ENCODE data around the gene TJAP1.

Gene TJAP1

DNA sequence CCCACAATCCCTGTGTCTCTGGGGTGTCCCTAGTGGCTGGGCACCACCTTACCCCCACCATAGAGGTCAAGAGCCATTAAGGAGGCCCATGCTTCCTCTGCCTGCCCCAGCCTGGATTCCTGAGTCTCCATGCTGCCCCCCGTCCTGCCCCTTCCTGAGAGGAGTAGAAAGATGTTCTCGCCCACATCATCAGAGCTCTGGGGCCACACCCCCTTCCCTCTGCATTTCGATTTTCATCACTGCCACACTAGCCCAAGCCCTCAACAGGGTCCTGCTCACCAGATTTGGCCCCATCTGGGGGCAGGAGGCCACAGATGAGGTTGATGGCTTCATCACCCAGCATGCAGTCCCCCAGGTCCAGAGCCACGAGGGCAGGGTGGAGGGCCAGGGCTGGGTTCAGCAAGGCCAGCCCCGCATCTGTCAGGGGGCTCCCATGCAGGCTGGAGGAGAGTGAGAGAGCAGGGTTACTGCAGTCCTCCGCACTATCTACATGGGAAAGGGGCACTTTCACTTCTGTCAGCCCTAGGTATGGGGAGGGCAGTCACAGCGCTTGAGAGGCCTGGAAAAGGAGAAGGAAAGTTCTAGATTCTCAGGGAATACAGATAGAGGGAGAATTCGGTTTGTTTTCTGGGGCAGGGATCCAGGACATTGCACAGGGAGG, 31.2 kb downstream of the TJAP1 start:
- intact Hi-C loops (cut with micrococcal nuclease) = loop anchor here (5.0 kb wide), 1 partner anchor 141 kb away; the partner anchor contains the start of gene ZNF318
- Mint-ChIP-seq H3K27me3 (peaks cover 29% of the 10 kb centered on the region), H3K4me1 (ENCODE audit: low read depth) (peaks cover 56% of the 10 kb centered on the region), H3K9me3 (no peaks in the 10 kb centered on the region), H3K36me3 (ENCODE audit: low read depth) (peaks cover 31% of the 10 kb centered on the region), H3K27ac (no peak overlapping the region), H3K4me3 (peak overlapping the region; percentile 64)

DNA sequence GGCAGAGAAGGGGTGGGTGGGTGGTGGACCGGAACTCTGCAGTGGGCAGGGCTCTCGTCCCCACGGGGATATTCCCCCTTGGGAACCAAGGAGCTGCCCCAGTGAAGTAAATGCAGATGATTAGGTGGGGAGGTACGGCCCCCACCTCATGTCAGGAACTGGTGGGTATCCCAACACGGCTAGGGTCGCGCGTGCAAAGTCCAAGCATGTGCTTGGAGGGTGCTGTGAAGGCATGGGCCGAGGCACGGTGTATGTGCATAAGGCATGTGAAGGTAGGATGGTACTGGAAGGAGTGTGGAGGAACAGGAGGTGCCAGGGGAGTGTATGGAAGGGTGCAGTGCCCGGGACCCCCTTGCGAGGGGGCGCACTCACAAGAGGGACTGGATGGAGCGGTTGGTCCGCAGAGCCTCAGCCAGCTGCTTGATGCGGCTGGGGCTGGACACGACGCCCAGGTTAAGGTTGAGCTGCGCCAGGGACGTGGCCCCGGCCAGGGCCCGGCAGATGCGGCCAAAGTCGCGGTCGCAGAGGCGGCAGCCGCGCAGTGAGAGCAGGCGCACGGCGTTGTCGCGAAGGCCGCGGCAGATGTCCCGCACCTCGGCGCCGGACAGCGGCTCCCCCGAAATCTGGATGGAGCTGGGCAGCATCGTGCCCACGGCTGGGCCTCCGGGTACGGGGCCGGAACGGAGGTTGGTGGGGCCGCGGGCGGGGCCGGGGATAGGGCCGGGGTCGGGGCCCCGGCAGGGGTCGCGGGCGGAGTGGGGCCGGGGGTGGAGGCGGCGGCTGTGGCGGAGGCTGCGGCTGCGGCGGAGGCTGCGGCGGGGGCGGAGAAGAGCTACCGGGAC, 32.0 kb downstream of the TJAP1 start:
- Mint-ChIP-seq H3K36me3 (ENCODE audit: low read depth) (peaks cover 24% of the 10 kb centered on the region), H3K27me3 (peaks cover 29% of the 10 kb centered on the region), H3K27ac (no peak overlapping the region), H3K4me1 (ENCODE audit: low read depth) (peaks cover 62% of the 10 kb centered on the region), H3K9me3 (no peaks in the 10 kb centered on the region), H3K4me3 (peak overlapping the region; percentile 64)
- intact Hi-C loops (cut with micrococcal nuclease) = loop anchor here (5.0 kb wide), 1 partner anchor 142 kb away; the partner anchor contains the start of gene ZNF318

DNA sequence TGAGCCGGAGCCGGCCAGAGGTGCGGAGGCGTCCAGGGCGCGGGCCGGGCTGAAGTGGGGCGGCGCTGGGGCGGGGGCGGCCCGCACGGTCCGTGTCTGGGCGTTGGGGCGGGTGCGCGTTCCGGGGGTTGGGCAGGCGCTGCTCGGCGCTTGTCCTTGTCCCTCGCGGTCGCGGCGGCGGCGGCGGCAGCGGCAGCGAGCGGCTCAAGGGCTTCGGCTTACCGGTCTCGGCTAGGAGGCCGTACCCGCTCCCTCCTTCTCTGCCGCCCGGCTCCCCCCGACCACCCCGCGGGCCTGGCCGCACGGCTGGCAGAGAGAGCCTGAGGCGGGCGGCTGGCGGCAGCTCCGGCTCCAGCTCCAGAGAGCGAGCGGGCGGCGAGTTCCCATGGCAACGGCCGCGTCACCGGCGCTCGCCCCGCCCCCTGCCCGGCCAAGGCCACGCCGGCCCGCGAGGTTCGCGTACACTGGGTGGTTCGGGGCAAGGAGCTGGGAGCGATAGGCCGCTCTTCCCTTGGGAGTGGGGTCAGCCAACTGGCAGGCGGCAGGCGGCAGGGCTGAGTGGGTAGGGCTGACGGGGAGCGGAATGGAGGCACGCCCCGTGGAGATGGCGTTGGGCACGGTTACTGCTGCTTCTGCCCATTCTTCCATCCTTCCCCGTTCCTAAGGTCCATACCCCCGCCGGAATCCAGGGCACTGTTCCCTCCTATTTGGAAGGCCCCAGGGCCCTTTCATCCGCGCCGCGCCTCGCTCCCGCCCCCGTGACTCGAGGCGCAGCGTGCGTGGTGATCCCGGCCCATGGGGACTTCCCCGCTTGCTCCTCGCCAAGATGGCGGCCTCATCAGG, 32.8 kb downstream of the TJAP1 start, which contains the start of gene LRRC73:
Gene LRRC73 (minus strand): TSS at position 363 of the 843 bp plus-strand sequence. CDS start 561 bp downstream, outside the sequence.
- H3K36me3 Mint-ChIP-seq (ENCODE audit: low read depth) = peaks cover 15% of the 10 kb centered on the region
- no peak within 1 kb of the TSS for H3K27ac Mint-ChIP-seq
- H3K4me3 Mint-ChIP-seq = peak within 1 kb of the TSS; percentile 64
- intact Hi-C loops (cut with micrococcal nuclease) = loop anchor here (5.0 kb wide), 1 partner anchor 143 kb away; the partner anchor contains the start of gene ZNF318
- peaks cover 68% of the 10 kb centered on the region for H3K4me1 Mint-ChIP-seq (ENCODE audit: low read depth)
- H3K9me3 Mint-ChIP-seq = no peaks in the 10 kb centered on the region
- H3K27me3 Mint-ChIP-seq = peaks cover 29% of the 10 kb centered on the region

DNA sequence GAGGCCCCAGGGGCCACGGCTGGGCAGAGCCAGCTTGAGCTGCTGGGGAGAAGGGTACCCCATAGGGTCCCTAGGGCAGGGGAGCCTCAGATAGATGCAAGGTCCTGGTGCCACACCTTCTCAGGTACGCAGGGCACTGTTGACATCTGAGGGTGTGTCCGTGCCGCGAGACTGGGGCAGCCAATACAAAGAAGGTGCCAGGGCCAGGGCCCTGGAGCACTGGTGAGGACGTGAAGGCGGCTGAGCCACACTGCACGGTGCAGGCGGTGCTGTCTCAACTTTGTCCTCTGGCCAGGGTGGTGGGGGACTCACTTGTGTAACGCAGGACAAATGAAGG, 33.4 kb downstream of the TJAP1 start:
- intact Hi-C loops (cut with micrococcal nuclease) = no loop called here
- Mint-ChIP-seq H3K36me3 (ENCODE audit: low read depth) (peaks cover 9% of the 10 kb centered on the region), H3K4me3 (peak overlapping the region; percentile 64), H3K9me3 (no peaks in the 10 kb centered on the region), H3K4me1 (ENCODE audit: low read depth) (peaks cover 74% of the 10 kb centered on the region), H3K27me3 (peaks cover 29% of the 10 kb centered on the region), H3K27ac (no peak overlapping the region)

DNA sequence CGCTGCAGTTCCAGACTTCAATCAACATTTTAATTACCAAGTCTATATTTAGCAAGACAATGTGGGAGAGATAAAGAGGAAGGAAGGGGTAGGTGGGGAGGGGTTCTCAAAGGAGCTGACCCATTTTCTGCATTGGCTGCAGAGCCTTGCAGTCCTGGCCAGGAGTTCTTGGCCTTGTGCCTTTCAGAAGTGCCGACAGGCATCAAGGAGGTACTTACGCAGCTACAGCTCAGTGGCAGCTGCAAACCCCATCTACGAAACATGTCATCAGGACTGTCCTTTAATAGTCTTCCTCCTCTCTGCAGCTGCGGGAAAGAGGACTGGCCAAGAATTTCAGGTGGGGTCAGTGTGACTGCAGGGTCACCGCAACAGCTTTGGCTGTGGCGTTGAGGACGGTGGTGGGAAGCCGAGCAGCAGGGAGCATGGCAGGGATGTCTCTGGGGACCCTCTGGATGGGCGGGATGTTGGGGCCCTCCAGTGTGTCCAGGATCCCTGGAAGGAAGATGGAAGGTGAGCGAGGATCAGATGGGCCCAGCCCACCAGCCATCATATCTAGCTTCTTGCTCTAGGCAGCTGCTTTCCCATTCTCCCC, 34.5 kb downstream of the TJAP1 start:
- Mint-ChIP-seq H3K36me3 (ENCODE audit: low read depth) (no peaks in the 10 kb centered on the region), H3K27ac (no peak overlapping the region), H3K4me1 (ENCODE audit: low read depth) (peaks cover 79% of the 10 kb centered on the region), H3K4me3 (no peak overlapping the region), H3K9me3 (no peaks in the 10 kb centered on the region), H3K27me3 (peaks cover 27% of the 10 kb centered on the region)
- intact Hi-C loops (cut with micrococcal nuclease) = no loop called here

DNA sequence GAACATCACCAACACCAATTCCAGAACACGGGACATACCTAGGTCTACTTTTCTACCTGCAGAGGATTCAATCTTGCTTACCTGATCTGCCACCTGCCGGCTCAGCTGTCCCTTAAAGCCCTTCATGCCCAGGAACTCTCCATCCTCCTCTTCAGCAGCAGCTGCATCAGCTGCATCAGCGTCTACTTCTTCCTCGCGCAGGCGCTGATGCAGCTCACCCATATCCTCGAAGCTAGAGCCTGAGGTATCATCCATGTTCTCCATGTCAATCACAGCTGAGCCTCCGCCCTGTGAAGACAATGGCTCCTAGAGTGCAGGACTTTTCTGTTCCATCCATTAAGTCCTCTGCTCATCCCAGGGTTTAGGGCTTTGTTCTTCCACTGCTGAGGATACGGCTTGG, 38.4 kb downstream of the TJAP1 start:
- Mint-ChIP-seq H3K27me3 (no peaks in the 10 kb centered on the region), H3K4me3 (no peak overlapping the region), H3K27ac (no peak overlapping the region), H3K9me3 (no peaks in the 10 kb centered on the region), H3K36me3 (ENCODE audit: low read depth) (no peaks in the 10 kb centered on the region), H3K4me1 (ENCODE audit: low read depth) (peaks cover 49% of the 10 kb centered on the region)
- intact Hi-C loops (cut with micrococcal nuclease) = no loop called here

DNA sequence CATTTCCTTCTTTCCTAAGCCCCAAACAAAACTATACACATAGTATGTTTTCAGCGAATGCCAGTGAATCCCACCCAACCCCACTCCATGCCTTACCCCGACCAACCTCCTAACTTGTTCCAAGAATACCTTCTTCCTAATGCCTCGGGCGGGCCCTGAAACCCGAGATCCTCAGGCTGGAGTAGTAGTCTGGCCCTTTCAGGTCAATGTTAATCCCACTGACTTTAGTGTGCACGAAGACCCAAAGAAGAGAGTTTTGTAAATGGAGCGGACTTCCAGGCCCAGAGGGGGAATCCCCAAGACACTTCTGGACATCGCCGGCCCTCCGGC, 39.0 kb downstream of the TJAP1 start:
- intact Hi-C loops (cut with micrococcal nuclease) = no loop called here
- no peaks in the 10 kb centered on the region for H3K27me3 Mint-ChIP-seq
- H3K4me3 Mint-ChIP-seq = no peak overlapping the region
- H3K4me1 Mint-ChIP-seq (ENCODE audit: low read depth) = peaks cover 47% of the 10 kb centered on the region
- no peak overlapping the region for H3K27ac Mint-ChIP-seq
- H3K9me3 Mint-ChIP-seq = no peaks in the 10 kb centered on the region
- H3K36me3 Mint-ChIP-seq (ENCODE audit: low read depth) = no peaks in the 10 kb centered on the region

DNA sequence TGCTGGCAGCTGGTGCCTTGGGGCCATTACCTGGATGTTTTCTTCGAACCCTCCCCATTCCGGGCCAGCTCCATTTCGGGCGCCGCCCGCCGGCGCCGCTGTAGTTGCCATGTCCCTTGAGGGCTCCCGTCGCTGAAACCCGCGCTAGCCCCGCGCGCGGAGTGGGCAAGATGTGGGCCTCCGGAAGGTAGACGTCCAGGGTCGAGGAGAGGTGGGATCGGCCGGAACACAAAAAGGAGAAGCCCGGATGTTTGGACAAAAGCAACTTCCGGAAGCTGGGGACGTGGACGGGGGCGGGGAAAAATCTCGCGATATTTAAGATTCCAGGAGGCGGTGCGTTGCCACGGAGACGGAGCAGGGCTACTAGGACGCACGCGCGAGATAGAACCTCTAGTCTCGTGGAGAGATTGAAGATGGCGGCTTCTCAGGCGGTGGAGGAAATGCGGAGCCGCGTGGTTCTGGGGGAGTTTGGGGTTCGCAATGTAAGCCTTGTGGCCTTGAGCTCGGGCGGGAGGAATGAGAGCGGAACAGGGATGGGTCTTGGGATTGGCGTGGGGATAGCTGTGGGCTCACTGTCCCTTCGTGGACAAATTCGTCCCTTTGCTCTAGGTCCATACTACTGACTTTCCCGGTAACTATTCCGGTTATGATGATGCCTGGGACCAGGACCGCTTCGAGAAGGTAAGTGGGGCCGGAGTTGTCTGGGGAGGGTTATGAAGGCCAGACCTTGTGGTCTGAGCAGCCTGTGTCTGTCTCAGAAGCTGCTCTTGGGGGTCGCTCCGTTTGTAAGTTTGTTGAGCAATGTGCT, 39.5 kb downstream of the TJAP1 start, which contains the start of the genes POLR1C and YIPF3:
Gene POLR1C (plus strand): TSS at position 393 of the 808 bp plus-strand sequence. CDS start 21 bp downstream, at position 414.
Gene YIPF3 (minus strand): TSS at position 230 of the 808 bp plus-strand sequence. CDS start 119 bp downstream, at position 111.
- no peaks in the 10 kb centered on the region for H3K9me3 Mint-ChIP-seq
- H3K4me1 Mint-ChIP-seq (ENCODE audit: low read depth) = peaks cover 41% of the 10 kb centered on the region
- no peak within 1 kb of the TSS for H3K4me3 Mint-ChIP-seq
- no peaks in the 10 kb centered on the region for H3K36me3 Mint-ChIP-seq (ENCODE audit: low read depth)
- H3K27ac Mint-ChIP-seq = no peak within 1 kb of the TSS
- intact Hi-C loops (cut with micrococcal nuclease) = no loop called here
- H3K27me3 Mint-ChIP-seq = no peaks in the 10 kb centered on the region

DNA sequence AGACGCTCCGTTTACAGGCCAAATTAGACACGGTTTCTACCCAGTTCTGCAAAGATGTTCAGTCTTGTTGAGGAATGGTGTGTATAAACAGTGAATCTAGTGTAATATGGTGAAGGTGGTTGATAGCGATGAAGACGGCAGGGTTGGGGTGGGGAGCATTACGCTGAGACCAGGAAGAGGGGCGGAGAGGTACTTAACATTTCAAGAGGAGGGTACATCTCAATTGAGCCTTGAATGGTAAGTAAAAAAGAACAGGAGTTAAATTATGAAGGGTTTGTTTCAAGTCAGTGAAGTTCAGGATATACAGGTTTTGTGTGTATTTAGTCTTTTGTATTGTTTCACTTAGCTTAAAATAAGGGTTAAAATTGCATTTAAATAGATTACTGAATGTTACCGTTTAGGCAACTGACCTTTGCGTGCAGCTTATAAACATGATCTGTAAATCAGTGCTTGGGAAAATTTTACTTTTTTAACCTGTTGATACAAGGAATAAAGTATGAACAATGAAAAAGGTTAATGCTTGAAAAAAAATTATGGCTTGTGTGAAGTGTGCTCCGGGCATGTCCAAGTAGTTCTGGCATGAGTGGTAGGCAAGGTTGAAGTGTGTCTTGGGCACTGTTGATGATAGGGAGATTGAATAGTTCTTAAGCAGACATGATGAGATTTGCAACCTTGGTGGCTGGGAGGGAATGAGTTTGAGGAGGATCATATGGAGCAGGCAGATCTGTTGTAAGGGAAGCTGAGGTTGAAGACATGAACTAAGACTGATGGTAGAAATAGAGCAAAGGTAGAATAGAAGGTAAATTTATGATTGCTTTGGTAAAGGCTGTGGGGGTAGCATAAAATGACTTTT, 40.4 kb downstream of the TJAP1 start:
- Mint-ChIP-seq H3K27ac (no peak overlapping the region), H3K27me3 (no peaks in the 10 kb centered on the region), H3K9me3 (no peaks in the 10 kb centered on the region), H3K36me3 (ENCODE audit: low read depth) (no peaks in the 10 kb centered on the region), H3K4me1 (ENCODE audit: low read depth) (peaks cover 33% of the 10 kb centered on the region), H3K4me3 (no peak overlapping the region)
- intact Hi-C loops (cut with micrococcal nuclease) = no loop called here

DNA sequence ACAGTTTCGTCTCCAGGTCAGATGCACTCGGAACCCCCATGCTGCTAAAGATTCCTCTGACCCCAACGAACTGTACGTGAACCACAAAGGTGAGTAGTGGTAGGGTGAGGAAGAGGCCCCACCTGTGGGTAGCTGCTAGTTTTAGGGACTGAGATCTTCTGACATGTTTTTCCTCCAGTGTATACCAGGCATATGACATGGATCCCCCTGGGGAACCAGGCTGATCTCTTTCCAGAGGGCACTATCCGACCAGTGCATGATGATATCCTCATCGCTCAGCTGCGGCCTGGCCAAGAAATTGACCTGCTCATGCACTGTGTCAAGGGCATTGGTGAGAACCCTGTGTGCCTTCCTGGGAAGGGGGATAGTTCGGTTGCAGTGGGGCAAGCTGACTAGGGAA, 42.7 kb downstream of the TJAP1 start:
- Mint-ChIP-seq H3K9me3 (no peaks in the 10 kb centered on the region), H3K36me3 (ENCODE audit: low read depth) (no peaks in the 10 kb centered on the region), H3K4me1 (ENCODE audit: low read depth) (peaks cover 13% of the 10 kb centered on the region), H3K27me3 (no peaks in the 10 kb centered on the region), H3K27ac (no peak overlapping the region), H3K4me3 (no peak overlapping the region)
- intact Hi-C loops (cut with micrococcal nuclease) = no loop called here

DNA sequence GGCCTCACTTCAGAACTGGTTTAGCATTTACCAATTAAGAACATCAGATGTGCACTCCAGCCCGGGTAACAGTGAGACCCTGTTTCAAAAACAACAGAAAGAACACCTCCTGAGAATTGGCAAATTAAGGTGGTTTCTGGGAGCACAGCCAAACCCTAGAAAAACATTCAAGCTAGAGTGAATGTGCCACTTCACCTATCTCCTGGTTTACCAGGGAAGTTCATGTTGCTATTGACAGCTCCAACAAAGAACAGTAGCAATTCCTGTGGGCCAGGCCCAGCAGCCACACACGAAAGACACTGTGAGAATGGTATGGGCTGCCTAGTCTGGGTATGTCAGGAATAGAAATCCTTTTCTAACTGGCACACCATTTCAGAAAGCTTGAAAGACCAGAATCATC, 44.5 kb downstream of the TJAP1 start:
- H3K27ac Mint-ChIP-seq = no peak overlapping the region
- no peaks in the 10 kb centered on the region for H3K27me3 Mint-ChIP-seq
- no peaks in the 10 kb centered on the region for H3K4me1 Mint-ChIP-seq (ENCODE audit: low read depth)
- H3K36me3 Mint-ChIP-seq (ENCODE audit: low read depth) = no peaks in the 10 kb centered on the region
- intact Hi-C loops (cut with micrococcal nuclease) = no loop called here
- no peak overlapping the region for H3K4me3 Mint-ChIP-seq
- no peaks in the 10 kb centered on the region for H3K9me3 Mint-ChIP-seq

DNA sequence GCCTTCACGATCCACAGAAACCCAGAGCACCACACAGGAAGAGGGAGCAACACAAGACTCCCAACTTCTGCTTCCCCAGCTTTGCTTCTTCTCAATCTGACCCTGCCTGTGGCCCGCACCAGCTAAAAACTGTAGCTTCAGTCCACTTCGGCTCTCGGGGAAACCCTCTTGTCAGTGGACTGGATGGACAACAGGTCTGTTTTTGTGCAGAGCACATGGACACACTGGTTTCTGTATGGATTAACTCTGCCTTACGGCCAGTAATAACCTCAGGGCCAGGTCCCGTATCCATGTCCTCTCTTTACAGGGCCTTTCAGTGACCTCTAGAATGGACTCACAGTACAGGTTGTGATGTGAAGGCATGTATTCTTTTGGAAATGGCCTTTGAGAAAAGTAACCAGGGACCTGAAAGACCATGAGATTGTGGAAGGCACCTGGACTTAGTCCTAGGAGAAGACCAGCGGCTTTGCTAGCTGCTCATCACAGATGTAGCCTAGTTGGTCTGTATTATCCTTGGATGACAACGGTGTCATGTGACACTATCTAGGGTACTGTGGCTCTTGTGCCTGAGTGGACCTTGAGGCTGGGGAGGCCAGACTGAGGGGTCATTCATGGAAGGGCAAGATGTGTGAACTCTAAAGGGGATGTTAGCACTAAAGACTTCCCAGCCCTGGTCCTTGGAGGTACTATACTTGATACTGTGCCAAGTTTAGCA, 45.3 kb downstream of the TJAP1 start:
- Mint-ChIP-seq H3K36me3 (ENCODE audit: low read depth) (no peaks in the 10 kb centered on the region), H3K27me3 (no peaks in the 10 kb centered on the region), H3K9me3 (no peaks in the 10 kb centered on the region), H3K27ac (peak overlapping the region; percentile 35), H3K4me1 (ENCODE audit: low read depth) (peaks cover 5% of the 10 kb centered on the region), H3K4me3 (no peak overlapping the region)
- intact Hi-C loops (cut with micrococcal nuclease) = no loop called here
